ENCODE results near the gene CIP2A.
"Not testable (repeated sequence)": the region's sequence is repeated elsewhere in the genome, so short reads cannot be mapped to it uniquely, and the experiment has no call there.

CIP2A gene

GRCh38 chr3:108589081-108589997 lies at the start of gene CIP2A, which contains the start of gene DZIP3:
Gene CIP2A, minus strand, starts transcription at chr3:108589438. Its CDS starts 63 bp downstream, at chr3:108589375.
Gene DZIP3, plus strand, starts transcription at chr3:108589722. Its CDS starts 15,685 bp downstream, at chr3:108605407.
- peak; percentile 58 for DNase-seq (ENCODE audit: low read depth)
- peak within 1 kb of the TSS; percentile 98 for H3K4me3 ChIP-seq (ENCODE audit: control insufficient read depth, low read depth, low read length)
- TF ChIP-seq CTCF (IDR thresholded peaks at IDR 0.05; ENCODE audit: control insufficient read depth, insufficient read depth, low read depth, low read length, missing control alignments), result no peak

GRCh38 chr3:108629974-108630373 lies 40.7 kb upstream of the CIP2A start:
- H3K4me3 ChIP-seq (ENCODE audit: control insufficient read depth, low read depth, low read length), result no peak overlapping the region
- TF ChIP-seq CTCF (IDR thresholded peaks at IDR 0.05; ENCODE audit: control insufficient read depth, insufficient read depth, low read depth, low read length, missing control alignments), result no peak
- no peak for DNase-seq (ENCODE audit: low read depth)

GRCh38 chr3:108623504-108623903 lies 34.3 kb upstream of the CIP2A start:
- no peak overlapping the region for H3K4me3 ChIP-seq (ENCODE audit: control insufficient read depth, low read depth, low read length)
- no peak for DNase-seq (ENCODE audit: low read depth)
- TF ChIP-seq CTCF (IDR thresholded peaks at IDR 0.05; ENCODE audit: control insufficient read depth, insufficient read depth, low read depth, low read length, missing control alignments), result no peak

- no peak for TF ChIP-seq CTCF (IDR thresholded peaks at IDR 0.05; ENCODE audit: control insufficient read depth, insufficient read depth, low read depth, low read length, missing control alignments)
- no peak overlapping the region for H3K4me3 ChIP-seq (ENCODE audit: control insufficient read depth, low read depth, low read length)
- no peak for DNase-seq (ENCODE audit: low read depth)
Measured at GRCh38 chr3:108620250-108620649, 31.0 kb upstream of the CIP2A start.

- not testable (repeated sequence) for H3K4me3 ChIP-seq (ENCODE audit: control insufficient read depth, low read depth, low read length); DNase-seq (ENCODE audit: low read depth)
Measured at GRCh38 chr3:108616090-108616489, 26.9 kb upstream of the CIP2A start.

GRCh38 chr3:108610651-108611050 lies 21.4 kb upstream of the CIP2A start:
- H3K4me3 ChIP-seq (ENCODE audit: control insufficient read depth, low read depth, low read length), result no peak overlapping the region
- no peak for TF ChIP-seq CTCF (IDR thresholded peaks at IDR 0.05; ENCODE audit: control insufficient read depth, insufficient read depth, low read depth, low read length, missing control alignments)
- no peak for DNase-seq (ENCODE audit: low read depth)

- TF ChIP-seq CTCF (IDR thresholded peaks at IDR 0.05; ENCODE audit: control insufficient read depth, insufficient read depth, low read depth, low read length, missing control alignments), result no peak
- no peak overlapping the region for H3K4me3 ChIP-seq (ENCODE audit: control insufficient read depth, low read depth, low read length)
- no peak for DNase-seq (ENCODE audit: low read depth)
Measured at GRCh38 chr3:108608750-108609149, 19.5 kb upstream of the CIP2A start.
